Liver (tissue), 3 donors: ENCODE results near the gene SLC9A4.

Source experiments
- EGR1 ChIP-seq, 2 donors: IDR thresholded peaks; 2 replicates each; pipeline ENCODE4 v1.6.1; 2016 to 2018; ENCODE audit warnings: antibody characterized with exemption in 2 of 2, low read depth in 2 of 2
- YY1 ChIP-seq: IDR thresholded peaks from 2 replicates; pipeline ENCODE4 v1.6.1; 2016; ENCODE audit warnings: antibody characterized with exemption, mild to moderate bottlenecking
- TF ChIP-seq, protein P1 (sequence below): fragments of 150-350 bp; IDR thresholded peaks from 2 replicates; pipeline ENCODE4 v1.5.1; 2017; ENCODE audit warnings: improper control_type of control experiment, low read depth, low read length; ENCODE audit not compliant: missing input control
- donor health status: healthy.
- donor health status: healthy.

DNA sequence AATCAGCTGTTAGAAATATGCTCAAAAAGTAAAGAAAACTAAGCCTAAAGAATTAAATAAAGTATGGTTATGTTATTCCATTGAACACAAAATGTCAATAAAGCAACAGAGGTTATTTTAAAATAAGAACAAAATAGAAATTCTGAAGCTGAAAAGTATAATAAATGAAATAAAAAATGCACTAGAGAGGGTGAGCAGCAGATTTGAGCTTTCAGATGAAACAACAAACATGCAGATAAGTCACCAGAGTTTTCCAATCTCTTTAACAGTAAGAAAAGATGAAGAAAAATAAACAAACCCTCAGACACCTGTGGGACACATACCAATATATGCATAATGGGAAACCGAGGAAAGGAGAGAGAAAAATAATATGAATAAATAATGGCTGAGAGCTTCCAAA lies 76.0 kb downstream of the SLC9A4 start:
- TF ChIP-seq, protein P1, sequence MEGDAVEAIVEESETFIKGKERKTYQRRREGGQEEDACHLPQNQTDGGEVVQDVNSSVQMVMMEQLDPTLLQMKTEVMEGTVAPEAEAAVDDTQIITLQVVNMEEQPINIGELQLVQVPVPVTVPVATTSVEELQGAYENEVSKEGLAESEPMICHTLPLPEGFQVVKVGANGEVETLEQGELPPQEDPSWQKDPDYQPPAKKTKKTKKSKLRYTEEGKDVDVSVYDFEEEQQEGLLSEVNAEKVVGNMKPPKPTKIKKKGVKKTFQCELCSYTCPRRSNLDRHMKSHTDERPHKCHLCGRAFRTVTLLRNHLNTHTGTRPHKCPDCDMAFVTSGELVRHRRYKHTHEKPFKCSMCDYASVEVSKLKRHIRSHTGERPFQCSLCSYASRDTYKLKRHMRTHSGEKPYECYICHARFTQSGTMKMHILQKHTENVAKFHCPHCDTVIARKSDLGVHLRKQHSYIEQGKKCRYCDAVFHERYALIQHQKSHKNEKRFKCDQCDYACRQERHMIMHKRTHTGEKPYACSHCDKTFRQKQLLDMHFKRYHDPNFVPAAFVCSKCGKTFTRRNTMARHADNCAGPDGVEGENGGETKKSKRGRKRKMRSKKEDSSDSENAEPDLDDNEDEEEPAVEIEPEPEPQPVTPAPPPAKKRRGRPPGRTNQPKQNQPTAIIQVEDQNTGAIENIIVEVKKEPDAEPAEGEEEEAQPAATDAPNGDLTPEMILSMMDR, result no peak
- no peak for TF ChIP-seq EGR1 (IDR thresholded peaks at IDR 0.05; ENCODE audit: low read depth in 2 of 2)
- no peak for TF ChIP-seq YY1
